Epithelial cell of proximal tubule (primary cell): ENCODE data around the gene TMEM271. TPM values are rescaled to one million over a fixed set of nuclear protein-coding genes. Genes with fewer than 3 reads are reported as not detected.

Experiments
- DNase-seq: peaks from one replicate; pipeline ENCODE4 v3.0.0-alpha.2; 2011; ENCODE audit warnings: low read depth
- H3K4me3 ChIP-seq: 2 replicates; pipeline ENCODE4 v1.5.1; 2011; ENCODE audit warnings: low read depth, mild to moderate bottlenecking, low read length
- total RNA-seq: library from RNA; depleted of rRNA; stranded (reverse); fragments of >200 nt; gene quantifications from 2 replicates; pipeline ENCODE4 v1.2.3, GENCODE V29; 2015
- TF ChIP-seq, protein P1 (sequence below): conservative IDR thresholded peaks from 2 replicates; pipeline ENCODE4 v1.5.1; 2012; ENCODE audit warnings: low read depth, mild to moderate bottlenecking, low read length

The TMEM271 gene
- total RNA-seq, 1 donor from 2014 or later = not detected

DNA sequence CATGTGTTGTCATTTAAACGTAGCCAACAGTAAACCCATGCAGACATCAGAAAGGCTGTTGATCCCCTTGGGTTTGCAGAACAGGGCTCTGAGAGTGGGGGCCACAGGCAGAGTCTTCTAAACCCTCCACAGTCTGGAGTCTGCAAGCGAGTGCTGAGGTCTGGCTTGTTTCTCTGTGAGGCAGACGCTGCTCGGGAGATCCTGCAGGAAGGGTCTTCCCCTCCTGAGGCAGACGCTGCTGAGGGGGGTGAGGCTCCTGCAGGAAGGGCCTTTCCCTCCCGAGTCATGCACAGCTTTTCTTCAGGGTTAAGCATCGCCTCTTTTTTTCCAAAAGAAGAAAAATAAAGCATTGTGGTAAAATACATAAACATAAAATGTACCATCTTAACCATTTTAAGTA is 32.1 kb upstream of the TMEM271 start:
- DNase-seq = no peak
- TF ChIP-seq, protein P1, sequence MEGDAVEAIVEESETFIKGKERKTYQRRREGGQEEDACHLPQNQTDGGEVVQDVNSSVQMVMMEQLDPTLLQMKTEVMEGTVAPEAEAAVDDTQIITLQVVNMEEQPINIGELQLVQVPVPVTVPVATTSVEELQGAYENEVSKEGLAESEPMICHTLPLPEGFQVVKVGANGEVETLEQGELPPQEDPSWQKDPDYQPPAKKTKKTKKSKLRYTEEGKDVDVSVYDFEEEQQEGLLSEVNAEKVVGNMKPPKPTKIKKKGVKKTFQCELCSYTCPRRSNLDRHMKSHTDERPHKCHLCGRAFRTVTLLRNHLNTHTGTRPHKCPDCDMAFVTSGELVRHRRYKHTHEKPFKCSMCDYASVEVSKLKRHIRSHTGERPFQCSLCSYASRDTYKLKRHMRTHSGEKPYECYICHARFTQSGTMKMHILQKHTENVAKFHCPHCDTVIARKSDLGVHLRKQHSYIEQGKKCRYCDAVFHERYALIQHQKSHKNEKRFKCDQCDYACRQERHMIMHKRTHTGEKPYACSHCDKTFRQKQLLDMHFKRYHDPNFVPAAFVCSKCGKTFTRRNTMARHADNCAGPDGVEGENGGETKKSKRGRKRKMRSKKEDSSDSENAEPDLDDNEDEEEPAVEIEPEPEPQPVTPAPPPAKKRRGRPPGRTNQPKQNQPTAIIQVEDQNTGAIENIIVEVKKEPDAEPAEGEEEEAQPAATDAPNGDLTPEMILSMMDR = no peak
- H3K4me3 ChIP-seq = no peak overlapping the region

DNA sequence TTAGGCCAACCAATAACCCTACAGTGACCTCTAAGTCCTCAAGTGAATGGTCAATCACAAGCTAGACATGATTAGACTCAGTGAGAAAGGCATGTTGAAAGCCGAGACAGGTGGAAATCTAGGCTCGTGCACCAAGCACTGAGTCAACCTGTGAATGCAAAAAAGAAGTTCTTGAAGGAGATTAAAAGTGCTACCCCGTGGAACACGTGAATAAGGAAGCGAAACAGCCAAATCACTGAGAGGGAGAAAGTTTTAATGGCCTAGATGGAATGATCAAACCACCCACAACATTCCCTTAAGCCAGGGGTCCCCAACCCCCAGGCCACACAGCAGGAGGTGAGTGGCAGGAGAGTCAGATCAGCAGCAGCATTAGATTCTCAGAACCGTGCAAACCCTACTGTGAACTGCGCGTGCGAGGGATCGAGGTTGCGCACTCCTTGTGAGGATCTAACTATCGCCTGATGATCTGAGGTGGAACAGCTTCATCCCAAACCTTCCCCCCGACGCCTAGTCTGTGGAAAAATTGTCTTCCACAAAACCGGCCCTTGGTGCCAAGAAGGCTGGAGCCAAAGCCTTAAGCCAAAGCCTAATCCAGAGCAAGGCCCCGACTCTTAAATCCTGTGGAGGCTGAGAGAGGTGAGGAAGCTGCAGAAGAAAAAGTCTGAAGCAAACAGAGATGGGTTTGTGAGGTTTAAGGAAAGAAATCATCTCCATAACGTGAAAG is 29.8 kb upstream of the TMEM271 start:
- TF ChIP-seq, protein P1 = no peak
- no peak for DNase-seq
- no peak overlapping the region for H3K4me3 ChIP-seq

DNA sequence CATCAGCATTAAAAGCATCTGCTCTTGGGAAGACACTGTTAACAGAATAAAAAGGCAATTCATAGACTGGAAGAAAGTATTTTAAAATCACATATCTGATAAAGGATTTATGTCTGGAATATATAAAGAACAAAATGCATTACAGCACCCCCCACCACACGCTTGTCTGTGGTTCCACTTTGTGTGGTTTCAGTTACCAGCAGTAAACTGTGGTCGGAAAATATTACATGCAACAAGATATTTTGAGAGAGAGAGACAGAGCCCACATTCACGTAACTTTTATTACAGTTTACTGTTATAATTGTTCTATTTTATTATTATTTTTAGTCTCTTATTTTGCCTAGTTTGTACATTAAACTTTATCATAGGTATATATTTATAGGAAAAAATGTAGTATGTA is 28.0 kb upstream of the TMEM271 start:
- H3K4me3 ChIP-seq = no peak overlapping the region
- DNase-seq = no peak
- TF ChIP-seq, protein P1 = no peak

DNA sequence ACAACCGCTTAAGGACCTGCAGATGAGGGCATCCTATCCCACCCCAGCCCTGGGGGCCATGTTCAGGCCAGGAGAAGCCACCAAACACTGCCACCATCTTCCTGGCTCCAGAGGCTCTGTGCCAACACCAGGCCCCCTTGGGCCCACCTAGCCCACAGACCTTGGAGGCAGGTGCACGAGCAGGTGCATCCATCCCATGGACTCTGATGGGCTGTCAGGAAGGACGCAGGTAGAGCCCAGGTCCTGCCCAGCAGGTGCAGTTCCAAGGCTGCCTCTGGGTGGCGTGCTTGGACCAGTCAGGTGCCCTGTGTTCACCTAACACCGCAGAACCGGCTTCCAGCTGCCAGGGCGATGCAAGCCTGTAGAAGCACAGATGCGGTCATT is 26.5 kb upstream of the TMEM271 start:
- TF ChIP-seq, protein P1 = peak; percentile 84
- no peak for DNase-seq
- no peak overlapping the region for H3K4me3 ChIP-seq

DNA sequence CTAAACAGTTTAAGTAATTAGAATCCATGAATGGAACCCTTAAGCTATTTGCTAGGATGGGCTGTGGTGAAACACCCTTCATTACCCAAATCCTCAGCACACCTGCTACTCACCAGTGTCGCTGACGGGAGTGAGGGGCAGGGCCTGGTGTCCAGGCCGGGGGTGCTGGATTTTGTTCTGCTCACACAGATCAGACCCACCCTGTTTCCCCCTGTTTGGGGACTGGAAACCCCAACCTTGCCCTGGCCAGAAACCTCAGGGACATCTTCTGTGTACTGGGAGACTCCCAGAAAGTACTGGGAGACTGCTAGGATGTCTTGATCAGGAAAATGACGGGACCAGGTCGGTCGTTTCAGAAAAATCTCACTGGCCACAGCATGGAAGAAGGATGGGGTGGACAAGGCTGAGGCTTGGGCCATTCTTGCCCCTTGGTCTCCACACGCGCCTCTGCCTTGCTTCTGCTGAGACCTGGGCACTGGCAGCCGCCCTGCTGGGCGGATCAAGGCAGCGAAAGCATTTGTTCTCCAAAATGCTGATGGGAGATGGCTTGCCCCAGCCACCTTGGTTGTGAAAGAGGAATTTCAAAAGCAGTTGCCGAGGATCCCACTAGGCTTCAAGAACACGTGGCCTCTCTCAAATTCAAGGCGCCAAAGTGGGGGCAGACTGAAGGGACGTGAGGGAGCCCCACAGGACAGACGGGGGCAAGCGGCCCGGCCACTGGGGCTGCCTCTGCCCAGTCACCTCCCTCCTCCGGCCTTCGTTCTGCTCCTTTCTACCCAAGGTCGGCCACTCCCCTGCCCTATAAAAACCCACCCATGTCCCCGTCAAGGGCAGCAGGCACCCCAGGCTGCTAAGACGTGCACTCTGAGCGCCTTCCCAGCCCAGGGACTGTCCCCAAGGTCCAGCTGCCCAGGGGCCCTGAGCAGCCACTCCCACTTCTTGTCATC is 25.8 kb upstream of the TMEM271 start:
- H3K4me3 ChIP-seq = no peak overlapping the region
- TF ChIP-seq, protein P1 = no peak
- no peak for DNase-seq

DNA sequence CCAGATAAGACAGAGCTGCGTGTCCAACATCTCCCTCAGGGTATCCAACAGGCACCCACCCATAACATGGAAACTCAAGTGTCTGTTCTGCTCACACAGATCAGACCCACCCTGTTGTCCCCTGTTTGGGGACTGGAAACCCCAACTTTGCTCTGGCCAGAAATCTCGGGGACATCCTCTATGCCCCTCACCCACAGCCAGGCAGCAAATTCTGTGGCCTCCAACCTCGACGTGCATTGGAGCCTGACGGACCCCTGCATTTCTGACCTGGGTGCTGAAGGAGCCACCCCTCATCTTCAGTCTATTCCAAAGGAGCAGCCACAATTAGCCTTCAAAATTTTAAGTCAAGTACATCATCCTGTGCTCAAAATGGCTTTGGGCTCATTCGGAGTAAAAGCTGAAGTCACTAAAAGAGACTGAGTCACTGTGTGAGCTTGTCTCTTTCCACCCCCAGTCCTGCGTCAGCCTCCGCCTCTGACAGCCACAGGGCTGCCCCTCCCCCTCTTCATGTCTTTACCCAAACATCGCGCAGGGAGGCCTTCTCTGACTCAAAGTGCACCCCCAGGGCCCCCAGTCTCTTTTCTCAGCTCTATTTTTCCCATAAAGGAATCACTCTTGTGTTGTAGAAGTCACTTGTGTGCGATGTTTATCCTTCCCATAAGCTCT is 24.9 kb upstream of the TMEM271 start:
- no peak overlapping the region for H3K4me3 ChIP-seq
- no peak for DNase-seq
- TF ChIP-seq, protein P1 = no peak
